ENCODE measurements around the gene REC8.

The REC8 gene

DNA sequence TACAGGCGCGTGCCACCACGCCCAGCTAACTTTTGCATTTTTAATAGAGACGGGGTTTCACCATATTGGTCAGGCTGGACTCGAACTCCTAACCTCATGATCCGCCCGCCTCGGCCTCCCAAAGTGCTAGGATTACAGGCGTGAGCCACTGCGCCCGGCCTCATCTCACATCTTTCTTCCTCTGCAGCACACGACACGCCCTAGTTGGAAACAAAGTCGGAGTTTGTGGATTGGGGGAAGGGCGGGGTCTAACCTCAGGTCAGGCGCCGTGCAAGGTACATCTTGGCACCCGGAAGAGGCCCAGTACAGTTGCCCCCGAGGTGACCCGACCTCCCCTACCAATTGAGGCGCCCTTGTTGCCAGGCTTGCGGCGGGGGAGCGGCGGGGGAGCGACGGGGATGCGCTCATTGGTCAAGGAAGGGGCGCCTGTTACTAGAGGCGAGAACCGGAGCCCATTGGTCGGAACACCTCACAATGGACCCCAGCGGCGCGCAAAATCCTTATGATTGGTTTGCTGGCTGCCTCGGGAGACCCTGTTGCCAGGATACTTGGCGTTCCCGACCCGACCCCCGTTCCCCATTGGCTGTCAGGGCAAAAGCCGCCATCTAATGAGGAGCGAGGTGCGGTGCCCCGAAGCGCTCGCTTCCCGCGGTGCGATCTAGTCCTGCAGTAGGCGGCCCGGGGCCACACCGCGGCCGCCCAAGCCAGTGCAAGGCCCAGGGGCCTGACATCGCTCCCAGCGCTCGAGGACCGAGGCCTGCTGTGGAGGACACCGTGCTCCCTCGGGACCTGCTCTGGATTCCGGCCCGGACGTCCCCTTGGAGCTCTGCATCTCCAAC is at the start of gene REC8:
Gene REC8, plus strand, starts transcription at position 659 of the 839 bp plus-strand sequence. CDS start 473 bp downstream, outside the sequence.
- peak; percentile 84 to 85 for DNase-seq

- no peak for DNase-seq
Measured at GRCh38 chr14:24122416-24122815, 49.5 kb upstream of the REC8 start.

GRCh38 chr14:24122898-24123297 is 49.0 kb upstream of the REC8 start:
- DNase-seq = no peak

GRCh38 chr14:24123424-24124417 is 48.2 kb upstream of the REC8 start:
- no peak for DNase-seq

DNA sequence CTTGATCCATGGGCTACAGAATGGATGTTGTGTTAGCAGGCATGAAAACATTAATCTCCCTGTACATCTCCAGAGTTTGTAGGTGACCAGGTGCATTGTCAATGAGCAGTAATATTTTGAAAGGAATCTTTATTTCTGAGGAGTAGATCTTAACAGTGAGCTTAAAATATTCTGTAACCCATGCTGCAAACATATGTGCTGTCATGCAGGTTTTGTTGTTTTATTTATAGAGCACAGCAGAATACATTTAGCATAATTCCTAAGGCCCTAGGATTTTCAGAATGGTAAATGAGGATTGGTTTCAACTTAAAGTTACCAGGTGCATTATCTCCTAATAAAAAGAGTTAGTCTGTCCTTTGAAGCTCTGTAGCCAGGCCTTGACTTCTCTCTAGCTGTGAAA is 44.9 kb upstream of the REC8 start:
- DNase-seq = no peak

DNA sequence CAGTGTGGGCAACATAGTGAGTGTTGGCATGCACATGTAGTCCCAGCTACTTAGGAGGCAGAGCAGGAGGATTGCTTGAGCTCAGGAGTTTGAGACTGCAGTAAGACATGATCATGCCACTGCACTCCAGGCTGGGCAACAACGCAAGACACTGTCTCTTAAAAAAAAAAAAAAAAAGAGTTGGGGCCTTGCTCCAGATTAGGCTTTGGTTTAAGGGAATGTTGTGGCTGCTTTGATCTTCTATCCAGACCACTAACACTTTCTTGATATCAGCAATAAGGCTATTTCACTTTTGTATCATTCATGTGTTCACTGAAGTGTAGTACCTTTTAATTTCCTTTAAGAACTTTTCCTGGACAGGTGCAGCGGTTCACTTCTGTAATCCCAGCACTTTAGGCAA is 44.2 kb upstream of the REC8 start:
- DNase-seq = no peak

- DNase-seq = no peak
Measured at GRCh38 chr14:24129410-24129998, 42.4 kb upstream of the REC8 start.

DNA sequence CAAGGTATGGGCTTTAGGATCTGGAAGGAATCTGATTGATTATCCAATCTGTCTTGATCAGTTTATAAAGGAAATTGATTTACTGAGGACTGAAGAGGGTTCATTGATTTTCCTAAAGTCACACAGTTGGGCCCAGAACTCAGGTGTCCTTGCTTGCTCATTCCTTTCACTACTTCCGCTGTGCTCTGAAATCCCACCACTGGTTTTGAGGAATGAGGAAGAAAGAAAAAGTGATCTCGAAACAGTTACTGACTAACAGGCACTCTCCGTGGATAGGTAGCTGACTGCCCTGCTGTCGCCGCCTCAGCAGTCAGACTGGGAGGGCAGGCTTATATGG is 41.5 kb upstream of the REC8 start, which contains the start of gene FITM1:
Gene FITM1, plus strand, starts transcription at position 280 of the 337 bp plus-strand sequence. CDS start 905 bp downstream, outside the sequence.
- DNase-seq = no peak

DNA sequence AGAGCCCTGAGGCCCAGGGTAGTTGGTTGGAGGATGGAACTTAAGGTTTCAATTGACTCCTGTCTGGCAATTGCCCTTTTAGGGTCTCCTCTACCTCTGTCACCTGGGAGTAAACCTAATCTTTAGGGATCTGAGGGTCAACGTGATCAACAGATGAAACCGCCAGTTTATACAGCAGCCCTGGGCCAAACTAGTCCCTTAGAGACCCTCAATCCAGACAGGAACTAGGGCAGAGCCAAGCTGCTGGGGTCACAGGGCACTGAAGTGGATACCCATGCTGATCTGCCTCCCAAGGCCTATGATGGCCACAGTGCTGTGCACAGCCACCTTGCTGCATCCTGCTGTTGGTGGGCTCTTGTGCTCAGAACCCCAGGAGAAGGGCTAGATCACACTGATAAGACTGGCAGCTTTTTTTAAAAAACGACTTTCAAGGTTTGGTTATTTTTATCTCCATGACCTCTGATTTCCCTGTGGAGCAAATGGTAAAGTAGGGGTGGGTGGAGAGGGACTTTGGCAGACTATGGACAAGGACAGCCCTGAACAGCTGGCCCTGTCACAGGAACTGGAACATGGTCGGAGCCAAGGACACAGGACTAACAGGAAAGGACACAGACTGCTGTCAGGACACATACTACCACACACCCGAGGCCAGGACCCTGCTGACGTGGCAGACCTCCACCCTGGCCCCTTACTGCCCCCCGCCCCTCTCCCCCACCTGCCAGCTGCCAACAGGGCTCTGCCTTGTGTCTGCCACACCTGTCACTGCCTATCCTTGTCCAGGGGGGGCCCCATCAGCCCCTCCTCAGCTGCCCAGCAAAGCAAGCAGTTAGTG is 40.9 kb upstream of the REC8 start:
- no peak for DNase-seq

DNA sequence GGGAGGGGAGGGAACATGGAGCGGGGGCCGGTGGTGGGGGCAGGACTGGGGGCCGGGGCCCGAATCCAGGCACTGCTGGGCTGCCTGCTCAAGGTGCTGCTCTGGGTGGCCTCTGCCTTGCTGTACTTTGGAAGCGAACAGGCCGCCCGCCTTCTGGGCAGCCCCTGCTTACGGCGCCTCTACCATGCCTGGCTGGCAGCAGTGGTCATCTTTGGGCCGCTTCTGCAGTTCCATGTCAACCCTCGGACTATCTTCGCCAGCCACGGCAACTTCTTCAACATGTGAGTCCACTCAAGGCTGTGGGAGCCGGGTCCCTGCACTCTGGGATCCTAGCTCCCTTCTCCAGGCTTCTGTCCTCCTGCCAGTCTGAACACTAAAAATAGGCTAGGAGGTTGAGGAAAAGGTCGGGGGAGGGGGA is 40.3 kb upstream of the REC8 start:
- DNase-seq = no peak

- DNase-seq = no peak
Measured at GRCh38 chr14:24132061-24132685, 39.7 kb upstream of the REC8 start.

- DNase-seq = no peak
Measured at GRCh38 chr14:24132976-24133375, 38.9 kb upstream of the REC8 start.

GRCh38 chr14:24133735-24134134 is 38.1 kb upstream of the REC8 start:
- peak; percentile 8 to 32 for DNase-seq

DNA sequence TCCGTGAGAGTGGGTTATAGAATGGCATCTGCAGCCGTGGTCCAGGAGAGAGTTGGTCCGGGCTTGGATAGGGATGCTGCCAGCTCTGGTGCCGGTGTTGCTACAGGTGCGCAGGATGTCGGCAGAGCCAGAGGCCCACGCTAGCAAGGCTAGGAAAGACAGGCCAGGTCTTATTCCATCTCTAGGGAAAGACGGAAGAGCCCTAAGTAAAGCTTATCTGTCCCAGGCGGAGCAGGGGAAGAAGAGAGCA is 36.4 kb upstream of the REC8 start:
- DNase-seq = no peak

DNA sequence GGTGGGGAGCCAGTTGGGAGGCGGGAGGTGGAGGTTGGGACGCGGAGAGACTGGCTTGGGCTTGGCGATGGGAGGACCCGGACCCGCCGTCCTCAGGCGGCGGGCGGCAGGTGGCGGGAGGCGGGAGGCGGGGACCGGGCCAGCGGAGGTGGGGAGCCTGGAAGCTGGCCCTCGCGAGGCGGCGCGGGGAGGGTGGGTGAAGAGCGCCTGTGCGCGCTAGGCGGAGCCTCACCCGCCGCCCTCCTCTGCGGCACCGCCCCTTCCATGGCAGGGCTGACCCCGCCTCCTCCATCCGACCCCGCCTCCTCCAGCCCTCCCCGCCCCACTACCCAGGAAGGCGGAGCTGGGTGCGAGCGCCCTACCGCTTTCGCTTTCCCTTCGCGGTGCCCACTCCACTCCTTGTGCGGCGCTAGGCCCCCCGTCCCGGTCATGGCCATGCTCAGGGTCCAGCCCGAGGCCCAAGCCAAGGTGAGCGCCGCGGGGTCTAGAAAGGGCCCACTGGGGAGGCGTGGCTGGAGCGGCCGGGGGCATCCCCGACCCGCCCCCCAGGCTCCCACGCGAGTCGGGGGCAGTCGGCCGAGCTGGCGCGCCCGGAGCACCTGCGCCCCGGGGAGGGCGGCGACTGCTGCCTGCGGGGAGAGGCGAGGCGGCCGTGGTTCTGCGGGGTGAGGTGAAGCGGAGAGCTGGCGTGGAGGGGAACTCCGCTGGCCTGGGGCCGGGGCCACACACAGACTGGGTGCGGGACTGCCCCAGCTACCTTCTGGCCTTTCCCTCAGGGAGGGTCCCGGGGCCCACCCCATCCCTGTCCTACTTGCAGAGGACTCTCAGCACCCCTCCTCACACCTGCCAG is 35.8 kb upstream of the REC8 start, which contains the start of gene PSME1:
Gene PSME1, plus strand, starts transcription at position 361 of the 850 bp plus-strand sequence. Its CDS starts 69 bp downstream, at position 430.
- peak; percentile 72 to 73 for DNase-seq

GRCh38 chr14:24136684-24137528 is 35.0 kb upstream of the REC8 start:
- DNase-seq = no peak

- no peak for DNase-seq
Measured at GRCh38 chr14:24137529-24138395, 34.1 kb upstream of the REC8 start.

GRCh38 chr14:24138396-24139271 is 33.2 kb upstream of the REC8 start:
- no peak for DNase-seq

Data from AML-193 (cell line).